Measurements from ENCODE around the gene CTRB1.

DNA sequence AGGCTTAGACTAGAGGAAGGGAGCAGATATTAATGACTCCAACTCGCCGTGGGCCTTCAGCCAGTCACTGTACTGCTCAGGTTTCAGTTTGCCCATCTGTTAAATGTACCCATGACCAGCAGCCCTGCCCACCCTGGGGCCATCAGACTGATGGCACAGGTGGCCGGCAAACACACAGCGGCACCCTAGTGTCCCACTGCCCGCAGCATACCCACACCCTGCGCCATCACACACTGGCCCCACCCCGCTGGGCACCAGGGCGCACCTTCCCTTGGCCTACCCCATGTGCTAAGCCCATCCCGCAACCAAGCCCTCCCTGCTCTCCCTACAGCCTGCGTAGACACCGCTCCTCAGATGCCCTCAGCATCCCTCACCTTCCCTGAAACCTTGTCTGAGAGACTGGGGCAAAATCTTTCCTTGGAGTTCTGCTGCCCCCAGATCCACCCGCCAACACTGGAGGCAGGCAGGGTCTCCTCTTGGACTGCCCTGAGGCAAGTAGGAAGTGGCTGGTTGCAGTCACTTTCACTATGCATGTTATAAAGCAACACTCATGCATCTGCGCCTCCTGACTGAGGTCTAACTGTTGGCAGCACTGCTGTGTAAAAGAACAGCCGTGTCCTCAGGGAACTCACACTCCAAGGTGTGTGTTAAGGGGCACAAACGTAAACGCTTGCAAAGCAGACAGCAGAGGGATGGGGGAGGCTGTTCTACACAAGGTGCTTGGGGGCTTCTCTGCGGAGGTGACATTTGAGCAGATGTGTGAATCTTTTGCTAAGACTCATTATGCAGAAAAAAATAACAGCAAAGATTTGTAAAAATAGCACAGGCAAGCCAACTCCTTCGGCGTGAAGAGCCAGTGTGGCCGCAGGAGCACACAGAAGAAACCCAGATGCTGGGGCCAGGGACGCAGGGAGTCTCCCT lies 39.4 kb downstream of the CTRB1 start:
- TF ChIP-seq POLR2A (IDR thresholded peaks at IDR 0.05; ENCODE audit: low read depth, low read length) = no peak
- TF ChIP-seq MYC (IDR thresholded peaks at IDR 0.05; ENCODE audit: low read depth, low read length) = no peak
- TF ChIP-seq, protein P1, sequence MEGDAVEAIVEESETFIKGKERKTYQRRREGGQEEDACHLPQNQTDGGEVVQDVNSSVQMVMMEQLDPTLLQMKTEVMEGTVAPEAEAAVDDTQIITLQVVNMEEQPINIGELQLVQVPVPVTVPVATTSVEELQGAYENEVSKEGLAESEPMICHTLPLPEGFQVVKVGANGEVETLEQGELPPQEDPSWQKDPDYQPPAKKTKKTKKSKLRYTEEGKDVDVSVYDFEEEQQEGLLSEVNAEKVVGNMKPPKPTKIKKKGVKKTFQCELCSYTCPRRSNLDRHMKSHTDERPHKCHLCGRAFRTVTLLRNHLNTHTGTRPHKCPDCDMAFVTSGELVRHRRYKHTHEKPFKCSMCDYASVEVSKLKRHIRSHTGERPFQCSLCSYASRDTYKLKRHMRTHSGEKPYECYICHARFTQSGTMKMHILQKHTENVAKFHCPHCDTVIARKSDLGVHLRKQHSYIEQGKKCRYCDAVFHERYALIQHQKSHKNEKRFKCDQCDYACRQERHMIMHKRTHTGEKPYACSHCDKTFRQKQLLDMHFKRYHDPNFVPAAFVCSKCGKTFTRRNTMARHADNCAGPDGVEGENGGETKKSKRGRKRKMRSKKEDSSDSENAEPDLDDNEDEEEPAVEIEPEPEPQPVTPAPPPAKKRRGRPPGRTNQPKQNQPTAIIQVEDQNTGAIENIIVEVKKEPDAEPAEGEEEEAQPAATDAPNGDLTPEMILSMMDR (IDR thresholded peaks at IDR 0.05; ENCODE audit: extremely low read depth in 1 of 2, insufficient read depth in 1 of 2, low read depth in 1 of 2, low read length in 2 of 2) = no peak
- TF ChIP-seq, protein P2, sequence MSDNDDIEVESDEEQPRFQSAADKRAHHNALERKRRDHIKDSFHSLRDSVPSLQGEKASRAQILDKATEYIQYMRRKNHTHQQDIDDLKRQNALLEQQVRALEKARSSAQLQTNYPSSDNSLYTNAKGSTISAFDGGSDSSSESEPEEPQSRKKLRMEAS (IDR thresholded peaks at IDR 0.05; ENCODE audit: insufficient read depth, insufficient read length) = no peak

All from endothelial cell of umbilical vein (primary cell).